ENCODE data around the gene FAM120A. TPM values are rescaled to one million over a fixed set of nuclear protein-coding genes. Genes with fewer than 3 reads are reported as not detected.

Gene FAM120A
- total RNA-seq, 4 donors from 2014 or later = 72.3 to 106 (median 76.1) TPM

GRCh38 chr9:93476924-93477323 is 25.4 kb downstream of the FAM120A start:
- Histone ChIP-seq H3K27ac (no peak overlapping the region), H3K4me3 (no peak overlapping the region), H3K27me3 (no peaks in the 10 kb centered on the region), H3K4me1 (peaks cover 0 to 37% (median 2%) of the 10 kb centered on the region in 4 donors), H3K36me3 (peaks cover 0 to 36% (median 0%) of the 10 kb centered on the region in 3 donors), H3K9me3 (no peaks in the 10 kb centered on the region)
- TF ChIP-seq EP300 (IDR thresholded peaks at IDR 0.05) (no peak), POLR2A (IDR thresholded peaks at IDR 0.05) (no peak)
- TF ChIP-seq, protein P1, sequence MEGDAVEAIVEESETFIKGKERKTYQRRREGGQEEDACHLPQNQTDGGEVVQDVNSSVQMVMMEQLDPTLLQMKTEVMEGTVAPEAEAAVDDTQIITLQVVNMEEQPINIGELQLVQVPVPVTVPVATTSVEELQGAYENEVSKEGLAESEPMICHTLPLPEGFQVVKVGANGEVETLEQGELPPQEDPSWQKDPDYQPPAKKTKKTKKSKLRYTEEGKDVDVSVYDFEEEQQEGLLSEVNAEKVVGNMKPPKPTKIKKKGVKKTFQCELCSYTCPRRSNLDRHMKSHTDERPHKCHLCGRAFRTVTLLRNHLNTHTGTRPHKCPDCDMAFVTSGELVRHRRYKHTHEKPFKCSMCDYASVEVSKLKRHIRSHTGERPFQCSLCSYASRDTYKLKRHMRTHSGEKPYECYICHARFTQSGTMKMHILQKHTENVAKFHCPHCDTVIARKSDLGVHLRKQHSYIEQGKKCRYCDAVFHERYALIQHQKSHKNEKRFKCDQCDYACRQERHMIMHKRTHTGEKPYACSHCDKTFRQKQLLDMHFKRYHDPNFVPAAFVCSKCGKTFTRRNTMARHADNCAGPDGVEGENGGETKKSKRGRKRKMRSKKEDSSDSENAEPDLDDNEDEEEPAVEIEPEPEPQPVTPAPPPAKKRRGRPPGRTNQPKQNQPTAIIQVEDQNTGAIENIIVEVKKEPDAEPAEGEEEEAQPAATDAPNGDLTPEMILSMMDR (IDR thresholded peaks at IDR 0.05) = no peak
- no peak for DNase-seq (ENCODE audit: low spot score in 2 of 2)
- 86 to 93% methylated on average over 4 of the region's 4 CpGs for WGBS, 2 donors

GRCh38 chr9:93477397-93477796 is 25.9 kb downstream of the FAM120A start:
- H3K36me3 ChIP-seq = peaks cover 0 to 33% (median 0%) of the 10 kb centered on the region in 3 donors
- 90 to 91% methylated on average over 2 of the region's 2 CpGs for WGBS, 2 donors
- H3K4me3 ChIP-seq = no peak overlapping the region
- no peaks in the 10 kb centered on the region for H3K9me3 ChIP-seq
- H3K4me1 ChIP-seq = peaks cover 0 to 42% (median 2%) of the 10 kb centered on the region in 4 donors
- H3K27me3 ChIP-seq = no peaks in the 10 kb centered on the region
- TF ChIP-seq EP300 (IDR thresholded peaks at IDR 0.05) = no peak
- TF ChIP-seq, protein P1 (IDR thresholded peaks at IDR 0.05) = no peak
- no peak for TF ChIP-seq POLR2A (IDR thresholded peaks at IDR 0.05)
- no peak overlapping the region for H3K27ac ChIP-seq
- DNase-seq (ENCODE audit: low spot score in 2 of 2) = no peak

DNA sequence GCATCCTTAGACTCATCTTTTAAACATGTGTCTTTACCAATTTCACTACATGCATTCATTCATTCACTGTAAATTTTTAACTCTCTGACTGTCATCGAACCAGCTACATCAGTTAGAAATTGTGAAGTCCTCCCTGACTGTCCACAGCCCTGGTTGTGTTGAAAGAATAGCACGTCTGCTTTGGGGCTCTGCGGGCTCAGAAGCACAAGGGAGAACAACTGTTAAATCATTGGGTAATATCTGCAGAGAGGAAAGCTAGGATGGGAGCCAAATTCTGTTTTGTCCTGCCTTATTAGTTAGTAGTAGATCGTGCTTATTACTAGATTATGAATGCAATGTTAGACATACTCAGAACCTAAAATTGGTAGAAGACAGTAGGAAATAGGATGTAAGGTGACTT is 28.2 kb downstream of the FAM120A start:
- WGBS, 2 donors = 56 to 63% methylated on average over 4 of the region's 4 CpGs
- no peak overlapping the region for H3K27ac ChIP-seq

GRCh38 chr9:93480262-93480661 is 28.8 kb downstream of the FAM120A start:
- Histone ChIP-seq H3K4me3 (no peak overlapping the region), H3K4me1 (peaks cover 0 to 47% (median 2%) of the 10 kb centered on the region in 4 donors), H3K36me3 (peaks cover 0 to 25% (median 0%) of the 10 kb centered on the region in 3 donors), H3K9me3 (no peaks in the 10 kb centered on the region), H3K27ac (no peak overlapping the region), H3K27me3 (no peaks in the 10 kb centered on the region)
- no peak for DNase-seq (ENCODE audit: low spot score in 2 of 2)
- WGBS, 2 donors = 67 to 70% methylated on average over 4 of the region's 4 CpGs
- TF ChIP-seq, protein P1 (IDR thresholded peaks at IDR 0.05) = no peak
- no peak for TF ChIP-seq EP300 (IDR thresholded peaks at IDR 0.05)
- no peak for TF ChIP-seq POLR2A (IDR thresholded peaks at IDR 0.05)

More for the DNA sequence above, 28.2 kb downstream of the FAM120A start:
- no peak overlapping the region for H3K4me3 ChIP-seq
- H3K4me1 ChIP-seq = peaks cover 0 to 47% (median 2%) of the 10 kb centered on the region in 4 donors
- peak in 1 of 2 donors; percentile 12 for DNase-seq (ENCODE audit: low spot score in 2 of 2)
- peaks cover 0 to 25% (median 0%) of the 10 kb centered on the region in 3 donors for H3K36me3 ChIP-seq
- TF ChIP-seq POLR2A (IDR thresholded peaks at IDR 0.05) = no peak
- TF ChIP-seq, protein P1 (IDR thresholded peaks at IDR 0.05) = no peak
- no peak for TF ChIP-seq EP300 (IDR thresholded peaks at IDR 0.05)
- H3K9me3 ChIP-seq = no peaks in the 10 kb centered on the region
- H3K27me3 ChIP-seq = no peaks in the 10 kb centered on the region

- TF ChIP-seq, protein P1 (IDR thresholded peaks at IDR 0.05) = peak in 1 of 5 experiments; percentile 8
- no peak for TF ChIP-seq EP300 (IDR thresholded peaks at IDR 0.05)
- no peak for DNase-seq (ENCODE audit: low spot score in 2 of 2)
- Histone ChIP-seq H3K4me3 (no peak overlapping the region), H3K4me1 (peaks cover 0 to 42% (median 0%) of the 10 kb centered on the region in 4 donors), H3K27ac (no peak overlapping the region), H3K9me3 (no peaks in the 10 kb centered on the region), H3K27me3 (no peaks in the 10 kb centered on the region), H3K36me3 (peaks cover 0 to 30% (median 0%) of the 10 kb centered on the region in 3 donors)
- 84 to 89% methylated on average over 7 of the region's 7 CpGs for WGBS, 2 donors
Observed at GRCh38 chr9:93480728-93481324, 29.3 kb downstream of the FAM120A start.
